GM21381 (cell line): ENCODE data around the gene NLGN1.

Source experiments
- ATAC-seq: cut with Tn5 transposase; IDR thresholded peaks from one replicate; pipeline ENCODE4 v1.9.1; 2021; ENCODE audit warnings: mild to moderate bottlenecking, moderate library complexity; ENCODE audit not compliant: unreplicated experiment

The NLGN1 gene

GRCh38 chr3:173750095-173750494, 352.6 kb downstream of the NLGN1 start:
- ATAC-seq, result no peak

GRCh38 chr3:173750591-173750990, 353.0 kb downstream of the NLGN1 start:
- no peak for ATAC-seq

GRCh38 chr3:173753593-173753992, 356.0 kb downstream of the NLGN1 start:
- ATAC-seq, result no peak

- ATAC-seq, result no peak
Observed at GRCh38 chr3:173755161-173755560, 357.6 kb downstream of the NLGN1 start.

GRCh38 chr3:173761161-173761560, 363.6 kb downstream of the NLGN1 start:
- no peak for ATAC-seq

- ATAC-seq, result no peak
Observed at GRCh38 chr3:173762501-173762900, 365.0 kb downstream of the NLGN1 start.

GRCh38 chr3:173770011-173770410, 372.5 kb downstream of the NLGN1 start:
- ATAC-seq, result no peak

- ATAC-seq, result no peak
Observed at GRCh38 chr3:173770796-173771573, 373.4 kb downstream of the NLGN1 start.

GRCh38 chr3:173773800-173774199, 376.3 kb downstream of the NLGN1 start:
- no peak for ATAC-seq

- no peak for ATAC-seq
Observed at GRCh38 chr3:173774294-173774693, 376.8 kb downstream of the NLGN1 start.

GRCh38 chr3:173778251-173778650, 380.7 kb downstream of the NLGN1 start:
- no peak for ATAC-seq

GRCh38 chr3:173780067-173780466, 382.5 kb downstream of the NLGN1 start:
- ATAC-seq, result no peak

GRCh38 chr3:173785004-173785403, 387.5 kb downstream of the NLGN1 start:
- no peak for ATAC-seq

GRCh38 chr3:173789530-173790162, 392.1 kb downstream of the NLGN1 start:
- ATAC-seq, result no peak

GRCh38 chr3:173793963-173794362, 396.4 kb downstream of the NLGN1 start:
- ATAC-seq, result no peak

- no peak for ATAC-seq
Observed at GRCh38 chr3:173796405-173796804, 398.9 kb downstream of the NLGN1 start.

- no peak for ATAC-seq
Observed at GRCh38 chr3:173796890-173797289, 399.3 kb downstream of the NLGN1 start.

GRCh38 chr3:173799060-173799816, 401.7 kb downstream of the NLGN1 start:
- ATAC-seq, result no peak

GRCh38 chr3:173800154-173800553, 402.6 kb downstream of the NLGN1 start:
- ATAC-seq, result no peak

- no peak for ATAC-seq
Observed at GRCh38 chr3:173814809-173815208, 417.3 kb downstream of the NLGN1 start.

- no peak for ATAC-seq
Observed at GRCh38 chr3:173819368-173819767, 421.8 kb downstream of the NLGN1 start.
